Spleen (tissue), 7 donors: ENCODE measurements around the gene DCTN1.

ENCODE experiments used
- POLR2A ChIP-seq, 3 donors: fragments of 450-650 bp; IDR thresholded peaks; one replicate each; pipeline ENCODE4 v1.5.1; 2017; ENCODE audit warnings: antibody characterized with exemption in 3 of 3, mild to moderate bottlenecking in 1 of 3
- TF ChIP-seq, protein P1 (sequence below), 11 experiments: fragments of 200-600 bp in 7 of 11; fragments of 450-650 bp in 4 of 11; sonication (generic) in 4 of 11; IDR thresholded peaks in 8 of 11; conservative IDR thresholded peaks in 3 of 11; 1 replicate in 7 of 11; 2 replicates in 4 of 11; pipeline versions ENCODE4 v1.4.0 to v1.8.0; 2016 to 2021; ENCODE audit warnings: antibody characterized with exemption in 11 of 11, inconsistent platforms in 4 of 11, mild to moderate bottlenecking in 1 of 11
- donor health status: DM: no; HTN: no; CAD: no; lungs with moderate emphysema.
- donor health status: DM: no; HTN: no; CAD: no.
- donor health status: DM: no; HTN: no; CAD: no.

DNA sequence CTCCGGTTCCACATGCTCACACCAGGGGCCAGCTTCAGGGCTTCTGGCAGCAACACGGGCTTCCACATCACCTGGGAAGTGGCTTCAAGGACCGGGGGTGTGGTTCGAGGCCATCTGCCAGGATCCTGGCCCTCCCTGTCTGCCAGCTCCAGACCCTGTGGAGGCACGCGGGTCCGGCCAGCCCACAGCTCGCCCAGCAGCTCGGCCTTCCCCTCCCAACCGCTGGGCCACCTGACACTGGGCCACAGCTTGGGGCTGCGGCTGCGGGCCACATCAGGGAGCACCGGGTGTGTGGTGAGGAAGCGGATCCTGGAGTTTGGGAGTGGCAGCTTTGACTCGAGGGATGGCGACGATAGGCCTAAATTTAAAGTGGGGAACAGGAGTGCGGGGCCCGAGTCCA, 34.3 kb upstream of the DCTN1 start:
- TF ChIP-seq, protein P1, sequence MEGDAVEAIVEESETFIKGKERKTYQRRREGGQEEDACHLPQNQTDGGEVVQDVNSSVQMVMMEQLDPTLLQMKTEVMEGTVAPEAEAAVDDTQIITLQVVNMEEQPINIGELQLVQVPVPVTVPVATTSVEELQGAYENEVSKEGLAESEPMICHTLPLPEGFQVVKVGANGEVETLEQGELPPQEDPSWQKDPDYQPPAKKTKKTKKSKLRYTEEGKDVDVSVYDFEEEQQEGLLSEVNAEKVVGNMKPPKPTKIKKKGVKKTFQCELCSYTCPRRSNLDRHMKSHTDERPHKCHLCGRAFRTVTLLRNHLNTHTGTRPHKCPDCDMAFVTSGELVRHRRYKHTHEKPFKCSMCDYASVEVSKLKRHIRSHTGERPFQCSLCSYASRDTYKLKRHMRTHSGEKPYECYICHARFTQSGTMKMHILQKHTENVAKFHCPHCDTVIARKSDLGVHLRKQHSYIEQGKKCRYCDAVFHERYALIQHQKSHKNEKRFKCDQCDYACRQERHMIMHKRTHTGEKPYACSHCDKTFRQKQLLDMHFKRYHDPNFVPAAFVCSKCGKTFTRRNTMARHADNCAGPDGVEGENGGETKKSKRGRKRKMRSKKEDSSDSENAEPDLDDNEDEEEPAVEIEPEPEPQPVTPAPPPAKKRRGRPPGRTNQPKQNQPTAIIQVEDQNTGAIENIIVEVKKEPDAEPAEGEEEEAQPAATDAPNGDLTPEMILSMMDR (IDR thresholded peaks at IDR 0.05 in 8 of 11, conservative IDR thresholded peaks at IDR 0.05 in 3 of 11) = no peak
- TF ChIP-seq POLR2A (IDR thresholded peaks at IDR 0.05) = no peak
